IMR-90 (cell line): ENCODE results near the gene SMAD2. TPM values are rescaled to one million over a fixed set of nuclear protein-coding genes. Genes with fewer than 3 reads are reported as not detected.

Experiments
- ATAC-seq: fragments of 200-7000 bp; cut with Tn5 transposase; 2 replicates; pipeline ENCODE4 v1.9.1; 2020; ENCODE audit warnings: low read depth, mild to moderate bottlenecking, moderate library complexity
- BruUV-seq: library from RNA; stranded (reverse); fragments of 400-500 nt; replicated peaks from 2 replicates; lab custom pipeline; 2021; lab: Mats Ljungman, UMichigan
- CTCF ChIA-PET: fragments of 300-600 bp; formaldehyde crosslinking; extraction: SDS; loops from one replicate; lab custom pipeline; 2021; ENCODE audit warnings: antibody characterized with exemption; lab: Yijun Ruan, JAX
- POLR2A ChIA-PET: fragments of 300-600 bp; sonication (Branson Sonifier 250); formaldehyde crosslinking; loops from one replicate; lab custom pipeline; 2022; ENCODE audit warnings: antibody characterized with exemption; ENCODE audit not compliant: unreplicated experiment; lab: Charles Lee
- DNase-seq: peaks from one replicate; pipeline ENCODE4 v3.0.0; 2013
- H2AFZ ChIP-seq: replicated peaks from 2 replicates; pipeline ENCODE3; 2013; ENCODE audit warnings: low read length, mild to moderate bottlenecking; ENCODE audit not compliant: poor library complexity
- H2AK5ac ChIP-seq: 2 replicates; pipeline ENCODE4 v1.6.1; 2013; ENCODE audit warnings: low read depth, low read length, inconsistent platforms
- H2AK9ac ChIP-seq: replicated peaks from 2 replicates; pipeline ENCODE3; 2013; ENCODE audit warnings: mild to moderate bottlenecking, low read depth, low read length, moderate library complexity; ENCODE audit not compliant: poor library complexity
- H2BK120ac ChIP-seq: 2 replicates; pipeline ENCODE4 v1.6.1; 2013; ENCODE audit warnings: low read depth, low read length, inconsistent platforms
- H2BK15ac ChIP-seq: 3 replicates; pipeline ENCODE4 v1.6.1; 2013; ENCODE audit warnings: low read depth, low read length, inconsistent platforms
- H2BK20ac ChIP-seq: 2 replicates; pipeline ENCODE4 v1.6.1; 2013; ENCODE audit warnings: low read depth, mild to moderate bottlenecking, inconsistent platforms, low read length, moderate library complexity
- H2BK5ac ChIP-seq: 2 replicates; pipeline ENCODE4 v1.6.1; 2013; ENCODE audit warnings: mild to moderate bottlenecking, low read depth, low read length, inconsistent platforms; ENCODE audit not compliant: poor library complexity, severe bottlenecking
- H3K14ac ChIP-seq: replicated peaks from 2 replicates; pipeline ENCODE4 v1.6.1; 2013; ENCODE audit warnings: low read depth, low read length, inconsistent platforms
- H3K18ac ChIP-seq: 2 replicates; pipeline ENCODE4 v1.6.1; 2013; ENCODE audit warnings: low read depth, low read length, control low read depth
- H3K23ac ChIP-seq: 2 replicates; pipeline ENCODE4 v1.6.1; 2013; ENCODE audit warnings: low read depth, low read length, inconsistent platforms
- H3K27ac ChIP-seq: 2 replicates; pipeline ENCODE4 v1.5.1; 2013; ENCODE audit warnings: mild to moderate bottlenecking, control low read depth, low read length; ENCODE audit not compliant: insufficient read depth
- H3K27me3 ChIP-seq: 2 replicates; pipeline ENCODE4 v1.6.1; 2013; ENCODE audit warnings: low read length; ENCODE audit not compliant: control insufficient read depth, insufficient read depth
- H3K36me3 ChIP-seq: 2 replicates; pipeline ENCODE4 v1.6.1; 2013; ENCODE audit warnings: low read length, mixed read lengths; ENCODE audit not compliant: control insufficient read depth, insufficient read depth
- H3K4ac ChIP-seq: 2 replicates; pipeline ENCODE4 v1.6.1; 2013; ENCODE audit warnings: low read depth, low read length, inconsistent platforms
- H3K4me1 ChIP-seq: 2 replicates; pipeline ENCODE4 v1.6.1; 2013; ENCODE audit warnings: low read length, mixed read lengths; ENCODE audit not compliant: control insufficient read depth, insufficient read depth
- H3K4me2 ChIP-seq: 2 replicates; pipeline ENCODE4 v1.6.1; 2013; ENCODE audit warnings: low read depth, mild to moderate bottlenecking, control low read depth, low read length, moderate library complexity
- H3K4me3 ChIP-seq: 2 replicates; pipeline ENCODE4 v1.5.1; 2013; ENCODE audit warnings: low read depth, mild to moderate bottlenecking, control low read depth, low read length, moderate library complexity; ENCODE audit not compliant: insufficient read depth
- H3K56ac ChIP-seq: 2 replicates; pipeline ENCODE4 v1.6.1; 2013; ENCODE audit warnings: low read length, inconsistent platforms; ENCODE audit not compliant: insufficient read depth; ENCODE audit errors: extremely low read depth
- H3K79me1 ChIP-seq, 2 experiments: 2 replicates each; pipeline ENCODE4 v1.6.1; 2013; ENCODE audit warnings: low read length in 2 of 2, inconsistent platforms in 1 of 2, low read depth in 1 of 2
- H3K9ac ChIP-seq: 2 replicates; pipeline ENCODE4 v1.6.1; 2013; ENCODE audit warnings: low read depth, low read length, control low read depth
- H3K9me1 ChIP-seq: 2 replicates; pipeline ENCODE4 v1.6.1; 2013; ENCODE audit warnings: low read length, inconsistent platforms; ENCODE audit not compliant: insufficient read depth
- H3K9me3 ChIP-seq: 2 replicates; pipeline ENCODE4 v1.6.1; 2013; ENCODE audit warnings: low read length; ENCODE audit not compliant: control insufficient read depth, insufficient read depth
- H4K20me1 ChIP-seq: 2 replicates; pipeline ENCODE4 v1.6.1; 2013; ENCODE audit warnings: low read length, inconsistent platforms; ENCODE audit not compliant: insufficient read depth
- H4K5ac ChIP-seq: 2 replicates; pipeline ENCODE4 v1.6.1; 2013; ENCODE audit warnings: mild to moderate bottlenecking, low read depth, low read length, control low read depth
- H4K8ac ChIP-seq, 2 experiments: 2 replicates each; pipeline ENCODE4 v1.6.1; 2013; ENCODE audit warnings: low read depth in 2 of 2, low read length in 2 of 2, control low read depth in 1 of 2, inconsistent platforms in 1 of 2
- H4K91ac ChIP-seq: 2 replicates; pipeline ENCODE4 v1.6.1; 2013; ENCODE audit warnings: low read depth, low read length, inconsistent platforms; ENCODE audit not compliant: insufficient read depth
- BHLHE40 ChIP-seq: fragments of 150-350 bp; IDR thresholded peaks from 2 replicates; pipeline ENCODE4 v1.6.1; 2016; ENCODE audit warnings: mild to moderate bottlenecking, low read depth, low read length
- CEBPB ChIP-seq: IDR thresholded peaks from 2 replicates; pipeline ENCODE4 v1.6.1; 2012; ENCODE audit warnings: low read depth, low read length, improper control_type of control experiment
- CHD1 ChIP-seq: IDR thresholded peaks from 2 replicates; pipeline ENCODE4 v1.6.1; 2012; ENCODE audit warnings: low read depth, low read length, improper control_type of control experiment
- CTCF ChIP-seq: conservative IDR thresholded peaks from 2 replicates; pipeline ENCODE4 v1.5.1; 2012; ENCODE audit warnings: mild to moderate bottlenecking, low read depth, low read length, improper control_type of control experiment
- ELK1 ChIP-seq: fragments of 150-350 bp; IDR thresholded peaks from 2 replicates; pipeline ENCODE4 v1.6.1; 2016; ENCODE audit warnings: low read depth, mild to moderate bottlenecking, low read length, moderate library complexity, borderline replicate concordance
- MAFK ChIP-seq: IDR thresholded peaks from 2 replicates; pipeline ENCODE4 v1.6.1; 2012; ENCODE audit warnings: low read depth, low read length, improper control_type of control experiment
- POLR2A ChIP-seq: IDR thresholded peaks from 2 replicates; pipeline ENCODE4 v1.6.1; 2012; ENCODE audit warnings: mild to moderate bottlenecking, low read depth, low read length
- RCOR1 ChIP-seq: IDR thresholded peaks from 2 replicates; pipeline ENCODE4 v1.6.1; 2012; ENCODE audit warnings: mild to moderate bottlenecking, low read length, improper control_type of control experiment; ENCODE audit not compliant: insufficient replicate concordance
- RFX5 ChIP-seq: IDR thresholded peaks from 2 replicates; pipeline ENCODE4 v1.8.0; 2012; ENCODE audit warnings: low read depth, mild to moderate bottlenecking, low read length, moderate library complexity
- SMC3 ChIP-seq: fragments of 150-350 bp; IDR thresholded peaks from 2 replicates; pipeline ENCODE4 v1.6.1; 2016; ENCODE audit warnings: low read depth, mild to moderate bottlenecking, antibody characterized with exemption, low read length, moderate library complexity
- WGBS, 2 experiments: methylation state at CpG; one replicate each; pipeline versions ENCODE4 v1.1.5 to v1.1.7; 2013; ENCODE audit warnings: missing lambda C conversion rate in 2 of 2; ENCODE audit not compliant: insufficient read length in 1 of 2; ENCODE audit errors: extremely low coverage in 2 of 2; 5-methylcytosine and 5-hydroxymethylcytosine counted together
- dilution Hi-C: fragments of 300-500 bp; cut with HindIII; formaldehyde crosslinking; loops from one replicate; pipeline ENCODE4 v1.14.3; 2018; ENCODE audit warnings: low sequenced_read_pairs; ENCODE audit not compliant: unreplicated experiment
- in situ Hi-C: fragments of 300-500 bp; cut with MboI; formaldehyde crosslinking; loops from 3 replicates; pipeline ENCODE4 v1.14.3; 2019; ENCODE audit warnings: low sequenced_read_pairs, inconsistent platforms, mixed read lengths
- intact Hi-C: fragments of 100-400 bp; cut with micrococcal nuclease; formaldehyde crosslinking; loops from 2 replicates; pipeline ENCODE4 v1.10.0; 2022
- polyA plus RNA-seq, 3 experiments: library from polyadenylated mRNA; depleted of rRNA; stranded (reverse); fragments of >200 nt; gene quantifications; 2 replicates each; pipeline ENCODE4 v1.2.3, GENCODE V29; 2012; ENCODE audit warnings: low replicate concordance in 1 of 3
- total RNA-seq: library from RNA; depleted of rRNA; stranded (reverse); fragments of >200 nt; gene quantifications from 2 replicates; pipeline ENCODE4 v1.2.3, GENCODE V29; 2012

Gene SMAD2
- total and polyA plus RNA-seq, 2 of the 4 experiments (the other 2 are of a cell fraction): 41.7 to 171 TPM

GRCh38 chr18:47928466-47928865 lies 2.0 kb downstream of the SMAD2 start (continued):
- TF ChIP-seq ELK1: no peak
- TF ChIP-seq SMC3: no peak

- Histone ChIP-seq H2BK20ac (no peak overlapping the region), H4K8ac (no peak overlapping the region), H2BK15ac (no peak overlapping the region), H3K27me3 (no peaks in the 10 kb centered on the region), H2AFZ (no peak overlapping the region), H3K79me1 (peaks cover 10 to 60% of the 10 kb centered on the region in 2 experiments; a peak in 3 of 4 replicates), H3K9me3 (no peaks in the 10 kb centered on the region), H4K20me1 (peaks cover 58% of the 10 kb centered on the region), H3K9ac (no peak overlapping the region), H2BK120ac (no peak overlapping the region), H3K27ac (no peak overlapping the region), H4K5ac (no peak overlapping the region), H3K9me1 (peaks cover 3% of the 10 kb centered on the region), H2BK5ac (no peak overlapping the region), H3K18ac (no peak overlapping the region), H3K36me3 (no peaks in the 10 kb centered on the region), H3K14ac (no peak overlapping the region), H3K4me1 (0 out of 2 replicates have a peak, but pooled peaks cover 2% of the 10 kb centered on the region), H2AK9ac (no peak overlapping the region), H4K91ac (no peak overlapping the region), H2AK5ac (no peak overlapping the region), H3K4me3 (no peak overlapping the region), H3K4ac (no peak overlapping the region), H3K56ac (no peak overlapping the region), H3K23ac (no peak overlapping the region), H3K4me2 (no peak overlapping the region)
- ChIA-PET POLR2A (no interaction called here), CTCF (interaction anchor here (1.7 kb wide), 1 partner anchor 9 kb away, joined by 5 read pairs; no protein-coding TSS in a partner anchor)
- TF ChIP-seq SMC3 (no peak), CTCF (no peak), CHD1 (no peak), MAFK (no peak), RFX5 (no peak), POLR2A (no peak), CEBPB (no peak), BHLHE40 (no peak), RCOR1 (no peak)
- in situ Hi-C loops: no loop called here
- intact Hi-C loops: loop anchor here (5.0 kb wide), 2 partner anchors 39 to 94 kb away; no protein-coding TSS in a partner anchor
- no peak for ATAC-seq
- no peak for DNase-seq
- WGBS, 2 experiments: no CpG with 5 or more reads among the region's 2 CpGs
- no TSS peak for BruUV-seq
- dilution Hi-C loops: no loop called here
Measured at GRCh38 chr18:47926101-47926850, 4.2 kb downstream of the SMAD2 start.
